MV-4-11 (cell line): ENCODE results near the gene DAAM2.

Source experiments
- DNase-seq: peaks from one replicate; lab custom pipeline; 2025; lab: John Stamatoyannopoulos, UW

DAAM2 gene

DNA sequence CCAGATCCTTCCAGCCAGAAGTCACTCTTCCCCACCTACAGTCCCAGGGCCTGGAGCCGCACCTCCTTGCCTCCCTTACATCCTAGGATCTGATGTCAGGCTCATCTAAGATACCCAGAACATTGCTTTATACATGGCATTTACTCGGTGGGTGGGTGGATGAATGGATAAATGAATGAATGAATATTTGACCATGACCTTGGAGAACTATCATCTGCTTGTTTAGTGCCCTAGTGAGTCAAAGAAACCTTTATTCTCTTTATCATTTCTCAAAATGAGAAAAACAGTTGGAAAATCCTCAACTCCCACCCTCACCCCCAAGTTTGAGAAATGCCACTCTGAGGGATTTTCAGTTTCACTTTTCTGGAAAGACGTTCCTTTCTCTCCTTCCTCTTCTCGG lies 56.0 kb downstream of the DAAM2 start:
- DNase-seq: no peak

DNA sequence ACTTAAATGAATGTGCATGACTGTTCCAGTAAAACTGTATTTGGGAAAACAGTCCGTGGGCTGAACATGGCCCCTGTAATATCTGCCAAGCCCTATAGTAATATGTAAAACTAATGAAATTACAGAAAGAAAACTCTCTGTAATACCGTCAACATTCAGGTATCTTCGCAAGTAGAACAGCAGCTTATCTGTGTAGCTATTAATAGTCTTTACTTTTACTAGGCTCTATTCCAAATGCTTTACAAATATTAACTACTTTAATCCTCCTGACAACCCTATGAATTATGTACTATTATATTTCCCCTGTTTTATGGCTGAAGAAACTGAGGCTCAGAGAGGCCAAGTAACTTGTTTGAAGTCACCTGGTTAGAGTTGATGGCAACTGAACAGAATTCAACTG lies 57.1 kb downstream of the DAAM2 start:
- no peak for DNase-seq

DNA sequence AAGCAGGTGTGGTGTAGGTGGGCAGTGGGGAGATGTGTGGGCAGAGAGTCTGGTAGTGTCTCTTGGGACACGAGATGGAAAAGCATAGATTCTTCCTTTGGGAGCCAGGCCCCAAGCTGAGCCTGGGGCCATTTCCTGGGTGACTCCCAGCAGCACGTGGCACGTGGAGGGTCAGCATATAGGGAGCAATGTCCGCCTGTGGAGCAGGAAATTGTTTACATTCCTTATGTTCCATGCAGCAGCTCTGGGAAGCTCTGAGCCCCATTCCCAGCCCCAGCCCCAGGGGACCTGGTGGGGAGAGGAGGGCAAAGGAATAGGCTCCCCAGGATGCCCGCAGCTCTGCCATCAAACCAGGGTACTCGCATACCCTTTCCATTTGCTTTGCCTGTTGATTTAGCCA lies 57.6 kb downstream of the DAAM2 start:
- no peak for DNase-seq

DNA sequence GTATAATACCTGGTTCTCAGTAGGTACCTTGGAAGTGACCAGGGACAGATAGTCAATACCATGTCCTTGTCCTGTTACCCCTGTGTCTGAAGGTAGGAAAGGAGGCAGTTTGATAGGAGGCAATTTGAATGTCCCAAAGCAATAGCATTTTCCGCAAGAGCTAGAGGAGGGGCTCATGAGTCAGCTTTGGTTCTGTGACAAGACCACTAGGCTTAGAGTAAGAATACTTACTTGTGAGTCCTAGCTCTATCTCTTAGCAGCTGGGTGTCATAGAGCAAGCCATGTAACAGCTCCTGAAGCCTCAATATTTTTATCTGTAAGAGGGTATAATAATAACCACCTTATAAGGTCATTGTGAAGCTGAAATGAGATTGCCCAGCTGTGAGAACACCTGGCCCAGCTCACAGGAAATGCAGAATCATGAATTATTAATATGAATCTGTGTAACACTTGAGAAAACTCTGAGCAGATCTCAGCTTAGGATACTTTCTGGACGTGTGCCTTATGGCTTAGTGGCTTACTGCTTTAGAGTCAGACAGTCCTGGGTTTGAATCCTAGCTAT lies 58.6 kb downstream of the DAAM2 start:
- DNase-seq: no peak

DNA sequence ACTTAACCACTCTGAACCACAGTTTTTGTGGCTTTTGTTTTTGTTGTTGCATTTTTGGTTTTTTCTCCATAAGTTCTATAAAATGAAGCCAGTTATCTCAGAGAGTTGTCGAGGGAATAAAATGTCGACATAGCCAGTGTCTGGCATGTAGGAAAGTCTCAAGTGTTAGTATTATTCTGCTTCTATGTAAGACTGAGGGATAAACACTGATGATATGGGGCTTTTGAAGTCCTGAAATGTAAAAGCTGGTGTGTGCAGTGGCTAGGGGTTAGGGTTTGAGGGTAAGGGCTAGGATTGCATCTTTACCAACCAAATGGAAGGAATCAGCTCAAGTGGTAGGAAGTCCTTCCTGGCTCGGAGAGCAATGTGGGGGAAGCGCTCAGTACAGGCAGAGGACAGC lies 59.2 kb downstream of the DAAM2 start:
- DNase-seq: no peak

DNA sequence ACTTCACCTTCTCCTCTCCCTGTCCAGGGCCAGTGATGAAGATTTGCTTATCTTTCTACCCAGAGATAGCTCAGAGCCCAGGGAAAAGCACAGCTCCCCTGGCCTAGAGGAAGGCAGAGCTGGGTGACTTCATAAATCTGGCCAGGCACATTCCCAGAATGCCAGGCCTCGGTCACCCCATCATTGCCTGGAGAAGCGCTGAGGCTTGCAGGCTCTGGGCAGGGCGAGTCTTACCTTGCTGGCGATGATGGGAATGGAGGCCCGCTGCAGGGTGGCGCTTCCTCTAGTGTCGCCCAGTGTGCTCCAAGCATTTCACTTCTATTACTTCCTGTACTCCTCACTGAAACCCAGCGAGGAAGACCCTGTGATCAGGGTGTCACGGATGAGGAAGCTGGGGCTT lies 60.1 kb downstream of the DAAM2 start:
- no peak for DNase-seq

DNA sequence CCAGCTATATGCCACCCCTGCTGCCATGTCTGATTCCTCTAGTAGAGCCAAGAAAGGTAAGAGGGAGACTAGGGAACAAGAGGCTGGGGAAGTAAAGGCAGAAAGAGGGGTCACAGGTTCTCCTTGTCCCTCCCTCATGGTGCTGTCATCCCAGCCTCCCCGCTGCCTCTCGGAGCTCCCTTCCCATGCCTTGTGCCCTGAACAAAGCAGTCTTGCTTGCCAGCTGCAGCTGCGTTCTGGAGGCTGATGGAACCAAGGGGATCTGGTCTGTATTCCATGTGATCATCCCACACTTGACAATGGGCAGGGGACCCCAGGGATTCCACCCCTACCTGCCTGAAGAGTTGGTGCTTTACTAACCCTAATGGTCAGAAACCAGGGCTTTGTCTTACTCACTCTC lies 61.4 kb downstream of the DAAM2 start:
- no peak for DNase-seq

DNA sequence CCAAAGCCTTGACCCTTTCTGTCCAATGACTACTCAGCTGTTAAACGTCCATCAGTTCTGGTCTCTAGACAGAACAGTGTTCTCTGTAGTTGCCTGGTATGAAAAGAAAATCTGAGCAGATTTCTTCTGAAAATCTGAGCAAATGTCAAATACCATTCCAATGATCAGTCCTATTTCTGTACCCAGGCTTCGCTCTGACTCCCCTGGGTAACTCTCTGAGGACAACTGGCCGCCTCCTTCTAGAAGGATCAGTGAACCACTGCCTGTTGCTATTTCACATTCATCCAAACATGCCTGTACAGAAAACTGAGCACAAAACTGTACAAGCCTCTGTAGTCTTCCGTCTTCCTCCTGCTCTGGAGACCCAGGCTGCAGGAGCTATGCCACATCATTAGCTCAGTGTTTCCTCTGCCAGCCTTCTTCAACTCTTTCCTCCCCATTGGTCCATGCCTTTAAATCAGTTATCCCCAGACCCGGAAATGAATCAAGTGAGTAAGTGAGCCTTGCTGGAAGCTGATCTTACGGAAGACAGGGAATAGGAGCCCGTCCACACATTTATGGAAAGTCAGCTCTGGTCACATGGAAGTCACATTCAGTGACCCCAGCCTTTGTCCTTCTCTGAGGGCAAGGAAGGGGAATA lies 63.3 kb downstream of the DAAM2 start:
- no peak for DNase-seq

DNA sequence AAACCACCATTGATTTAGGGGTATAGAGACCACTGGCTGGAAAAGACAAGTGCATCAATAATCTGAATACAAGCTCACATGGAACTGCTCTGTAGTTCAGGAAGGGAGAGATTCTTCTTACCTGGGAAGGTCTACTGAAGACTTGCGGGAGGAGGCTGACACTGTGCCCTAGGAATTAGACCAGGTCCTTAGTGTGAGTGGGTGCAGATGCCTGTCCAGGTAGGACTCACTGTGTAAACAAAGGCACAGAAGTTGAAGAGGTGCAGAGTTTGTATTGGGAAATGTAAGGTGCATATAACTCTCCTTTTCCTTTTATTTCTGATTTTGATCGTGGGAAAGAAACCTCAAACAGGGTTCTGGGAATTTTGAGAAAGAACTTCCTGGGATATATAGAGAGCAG lies 66.8 kb downstream of the DAAM2 start:
- no peak for DNase-seq

DNA sequence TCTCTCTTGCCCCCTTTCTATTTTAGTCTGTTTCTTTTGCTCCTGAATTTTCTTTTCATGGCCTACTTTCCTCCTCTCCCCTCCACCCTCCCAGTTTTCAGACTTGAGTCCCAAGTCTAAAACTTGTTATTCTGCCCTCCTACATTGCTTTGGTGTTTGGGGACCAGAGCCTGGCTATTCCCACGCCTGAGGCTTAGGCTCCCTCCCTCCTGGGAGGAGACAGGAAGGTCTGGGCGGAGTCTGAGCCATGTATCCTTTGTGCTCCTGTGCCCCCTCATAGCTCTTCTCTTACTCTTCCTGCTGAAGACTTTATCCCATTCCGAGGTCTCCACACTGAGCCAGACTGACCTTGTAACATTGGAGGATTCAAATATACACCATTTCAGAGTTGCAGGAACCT lies 69.5 kb downstream of the DAAM2 start:
- DNase-seq: no peak

DNA sequence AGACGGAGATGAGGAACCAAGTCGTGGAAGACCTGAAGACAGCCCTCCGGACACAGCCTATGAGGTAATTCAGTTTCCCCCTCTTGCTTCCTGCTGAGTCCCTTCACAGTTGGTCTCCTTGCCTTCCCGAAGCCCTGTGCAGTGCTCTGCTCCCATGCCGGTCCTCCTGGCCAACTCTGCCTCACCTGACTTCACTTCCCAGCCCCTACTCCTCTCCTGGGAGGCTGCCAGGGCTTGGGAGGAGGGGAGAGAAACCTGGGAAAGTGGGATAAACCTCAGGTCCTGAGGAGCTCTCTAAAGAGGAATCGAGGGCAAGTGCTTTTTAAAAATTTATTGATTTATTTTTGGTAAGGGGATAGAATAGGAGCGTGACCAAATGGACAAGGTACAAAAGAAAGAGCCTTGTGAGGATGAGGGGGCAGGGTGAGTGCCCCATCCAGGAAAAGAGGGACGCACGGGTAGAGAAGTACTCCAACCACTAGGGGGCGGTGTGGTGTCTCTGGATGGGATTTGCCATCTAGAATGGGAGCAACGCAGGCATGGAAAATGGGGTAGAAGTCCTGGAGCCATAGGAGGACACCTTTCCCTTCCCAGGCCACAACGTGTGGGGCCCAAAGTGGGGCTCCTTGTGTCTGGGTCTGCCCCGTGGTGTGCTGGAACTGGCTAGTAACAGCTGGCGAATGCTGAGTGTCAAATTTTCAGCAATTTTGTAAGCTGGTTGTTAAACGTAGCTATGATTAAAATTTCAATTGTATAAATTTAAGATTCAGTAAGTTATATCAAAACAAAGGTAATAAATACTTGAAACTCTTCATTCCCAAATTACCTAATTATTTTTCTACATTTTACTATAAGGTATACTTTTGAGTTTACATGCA lies 73.1 kb downstream of the DAAM2 start:
- peak; percentile 27 for DNase-seq

DNA sequence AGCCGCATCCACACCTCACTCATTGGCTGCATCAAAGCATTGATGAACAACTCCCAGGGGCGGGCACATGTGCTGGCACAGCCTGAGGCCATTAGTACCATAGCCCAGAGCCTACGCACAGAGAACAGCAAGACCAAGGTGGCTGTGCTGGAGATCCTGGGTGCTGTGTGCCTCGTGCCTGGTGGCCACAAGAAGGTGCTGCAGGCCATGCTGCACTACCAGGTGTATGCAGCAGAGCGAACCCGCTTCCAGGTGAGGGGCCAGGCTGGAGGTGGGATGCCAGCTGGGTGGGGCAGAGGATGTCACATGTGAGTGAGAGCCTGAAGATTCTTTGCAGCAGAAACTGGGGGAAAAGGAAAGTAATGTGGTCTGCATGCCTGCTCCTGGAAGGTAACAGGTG lies 75.4 kb downstream of the DAAM2 start:
- DNase-seq: no peak

DNA sequence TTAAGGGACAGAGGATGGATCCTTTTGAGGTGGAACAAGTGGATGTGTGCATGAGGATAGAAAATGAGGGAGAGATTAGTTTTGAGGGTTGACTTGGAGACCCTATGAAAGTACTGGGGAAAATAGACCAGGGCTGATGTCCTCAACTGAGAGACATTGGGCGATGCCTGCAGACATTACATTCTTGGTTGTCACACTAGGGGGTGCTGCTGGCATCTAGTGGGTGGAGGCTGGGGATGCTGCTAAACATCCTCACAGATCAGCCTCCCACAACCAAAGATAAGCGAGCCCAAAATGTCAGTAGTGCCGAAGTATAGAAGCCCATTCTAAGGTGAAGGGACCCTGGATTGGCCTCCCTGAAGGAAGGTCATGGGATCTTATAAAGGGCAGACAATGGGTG lies 78.8 kb downstream of the DAAM2 start:
- DNase-seq: no peak

DNA sequence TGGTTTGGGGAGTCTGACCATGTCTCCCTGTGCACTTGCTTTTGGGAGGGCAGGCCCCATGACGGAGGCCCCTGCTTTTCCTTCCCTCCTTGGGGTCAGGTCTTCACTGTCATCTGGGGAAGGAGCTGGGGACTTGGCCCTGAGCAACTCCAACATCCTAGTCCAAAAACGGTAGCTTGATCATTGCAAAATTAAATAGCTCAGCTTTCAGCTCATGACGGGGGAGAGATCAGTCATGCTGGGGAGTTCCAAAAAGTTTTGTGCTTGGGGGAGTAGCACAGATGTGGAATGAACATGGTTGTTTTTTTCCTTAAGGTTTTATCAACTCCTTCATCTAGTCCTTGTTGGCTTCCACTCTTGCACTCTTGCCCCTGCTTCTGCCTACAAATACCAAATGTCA lies 81.3 kb downstream of the DAAM2 start:
- DNase-seq: no peak

DNA sequence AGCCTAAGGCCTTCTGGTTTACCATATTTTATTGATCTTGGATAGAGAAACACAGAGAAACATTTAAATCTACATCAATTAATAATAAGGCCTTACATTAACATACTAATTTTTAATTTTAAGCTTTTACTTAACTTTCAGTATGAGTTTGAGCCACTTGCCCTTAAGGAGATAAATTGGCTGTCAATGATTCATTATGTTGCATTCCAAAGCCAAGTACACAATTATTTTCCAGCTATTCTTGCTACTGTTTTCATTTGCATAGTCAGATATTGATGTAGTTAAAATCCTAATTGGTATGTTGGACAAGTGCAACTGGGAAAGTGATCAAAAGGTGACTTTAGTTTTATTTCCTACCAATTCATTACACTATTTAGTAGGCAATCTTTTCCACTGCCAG lies 83.9 kb downstream of the DAAM2 start:
- DNase-seq: no peak

DNA sequence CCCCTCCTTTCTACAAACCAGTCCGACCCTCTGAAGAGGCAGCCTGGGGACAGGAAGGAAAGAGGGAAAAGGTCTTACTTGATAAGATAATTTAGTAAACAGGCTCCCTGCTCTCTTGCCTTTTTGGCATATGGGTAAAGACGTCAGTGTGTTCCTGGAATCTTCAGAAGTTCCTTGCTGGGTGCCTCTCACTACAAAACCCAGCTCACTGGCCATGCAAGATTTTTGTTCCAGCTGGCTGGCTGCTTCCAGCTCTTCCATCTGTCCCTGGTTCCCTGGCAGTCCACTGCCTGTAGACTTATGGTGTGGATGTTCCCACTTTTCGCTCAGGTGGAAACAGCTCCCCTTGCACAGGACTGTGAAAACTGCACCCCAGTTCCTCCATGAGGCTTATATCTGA lies 84.7 kb downstream of the DAAM2 start:
- DNase-seq: no peak

DNA sequence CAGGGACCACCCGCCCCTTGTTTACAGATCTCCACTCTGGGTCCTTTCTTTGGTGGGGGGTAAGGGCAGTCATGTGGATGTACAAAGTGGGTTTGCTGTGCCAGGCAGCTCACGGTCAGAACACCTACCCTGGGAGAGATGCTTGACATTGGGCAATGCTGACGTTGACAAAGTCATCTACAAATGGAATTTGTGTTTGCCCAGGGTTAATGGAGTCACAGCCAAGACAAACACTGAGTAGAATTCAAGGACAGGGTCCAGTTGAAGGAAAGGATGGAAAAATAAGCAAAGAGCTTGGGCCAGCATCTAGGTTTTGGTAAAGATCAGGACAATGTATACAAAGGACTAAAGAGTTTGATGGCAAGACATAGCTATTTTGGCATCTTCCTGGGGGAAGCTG lies 87.4 kb downstream of the DAAM2 start:
- DNase-seq: no peak

DNA sequence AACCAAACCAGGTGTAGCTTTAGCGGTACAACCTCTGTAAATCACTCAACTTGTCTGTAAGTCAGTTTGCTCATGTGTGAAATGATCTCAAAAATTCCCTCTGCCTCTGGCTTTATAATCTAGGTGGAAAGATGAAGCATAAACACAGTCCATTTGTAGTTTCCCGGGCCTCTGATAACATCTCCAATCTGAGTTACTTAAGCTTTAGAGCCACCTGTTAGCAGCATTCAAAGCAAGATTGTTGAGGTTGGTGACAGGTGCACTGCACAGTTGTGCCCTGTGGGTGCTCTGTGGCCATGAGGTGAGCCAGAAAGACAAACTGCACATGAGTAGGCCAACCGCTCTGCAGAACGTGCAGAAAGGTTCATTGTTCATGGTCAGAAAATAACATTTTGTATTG lies 88.4 kb downstream of the DAAM2 start:
- no peak for DNase-seq

DNA sequence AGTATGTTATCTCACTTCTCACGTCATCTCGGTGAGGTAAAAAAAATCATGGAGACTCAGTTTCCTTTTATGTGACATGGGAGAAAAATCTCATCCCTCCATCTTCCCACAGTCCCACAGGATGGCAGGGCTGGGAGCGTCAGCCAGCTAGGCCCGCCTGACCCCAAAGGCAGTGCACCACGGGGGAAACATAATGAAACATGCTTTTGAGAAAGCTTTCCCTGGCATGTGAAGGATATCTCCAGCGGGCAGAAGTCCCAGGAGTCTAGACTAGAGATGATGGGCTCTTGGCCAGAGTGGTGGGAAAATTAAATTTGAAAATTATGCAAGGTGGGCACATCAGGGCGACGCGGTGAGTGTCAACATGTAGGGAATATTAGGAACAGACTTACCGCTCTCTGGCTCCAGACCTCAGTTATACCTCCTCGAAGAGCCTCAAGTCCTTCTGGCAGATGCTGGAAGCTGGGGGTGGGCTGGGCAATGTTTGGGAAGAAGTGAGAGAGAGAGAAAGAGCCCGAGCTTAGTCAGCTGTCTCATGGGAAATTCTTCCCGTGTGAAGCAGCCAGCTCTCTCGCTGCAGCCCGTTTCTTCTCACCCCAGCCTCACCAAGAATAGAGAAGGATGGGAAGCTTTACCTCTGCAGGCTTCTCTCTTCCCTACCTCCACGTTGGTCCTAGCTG lies 89.8 kb downstream of the DAAM2 start:
- DNase-seq: no peak

DNA sequence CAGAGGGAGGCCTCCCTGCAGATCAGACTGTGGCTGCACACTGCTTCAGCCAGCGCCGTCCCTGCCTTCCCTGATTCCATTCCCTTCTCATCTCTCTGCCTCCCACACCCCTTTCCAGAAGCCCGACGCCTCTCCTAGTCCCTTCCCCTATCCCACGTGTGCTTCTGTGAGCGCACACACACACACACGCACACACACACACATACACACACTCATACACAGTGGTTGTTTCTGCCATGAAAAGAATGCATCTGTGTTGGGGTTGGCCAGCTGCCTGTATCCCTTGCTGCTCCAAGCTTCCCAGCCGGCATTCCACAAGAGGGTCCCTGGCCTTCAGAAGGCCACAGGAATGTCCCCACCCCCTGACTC lies 90.3 kb downstream of the DAAM2 start:
- no peak for DNase-seq

DNA sequence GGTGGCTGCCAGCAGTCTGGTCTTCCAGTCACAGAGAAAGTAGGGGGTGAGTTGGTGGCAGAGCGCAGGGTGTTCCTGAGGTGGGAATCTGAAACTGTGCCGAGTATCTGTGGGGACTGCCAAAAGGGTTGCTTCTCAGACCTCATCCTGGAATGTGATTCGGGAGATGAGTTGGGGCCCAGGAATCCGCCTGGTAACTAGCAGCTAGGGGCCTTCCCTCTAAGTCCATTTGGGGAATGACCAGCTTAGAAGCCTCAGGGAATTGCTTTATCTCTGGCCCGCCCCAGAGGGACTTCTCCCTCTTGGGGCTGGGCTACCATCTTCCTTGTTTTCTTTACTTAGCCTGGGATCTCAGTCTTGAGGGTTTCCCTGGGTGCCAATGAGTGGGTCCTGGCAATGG lies 92.5 kb downstream of the DAAM2 start:
- no peak for DNase-seq

DNA sequence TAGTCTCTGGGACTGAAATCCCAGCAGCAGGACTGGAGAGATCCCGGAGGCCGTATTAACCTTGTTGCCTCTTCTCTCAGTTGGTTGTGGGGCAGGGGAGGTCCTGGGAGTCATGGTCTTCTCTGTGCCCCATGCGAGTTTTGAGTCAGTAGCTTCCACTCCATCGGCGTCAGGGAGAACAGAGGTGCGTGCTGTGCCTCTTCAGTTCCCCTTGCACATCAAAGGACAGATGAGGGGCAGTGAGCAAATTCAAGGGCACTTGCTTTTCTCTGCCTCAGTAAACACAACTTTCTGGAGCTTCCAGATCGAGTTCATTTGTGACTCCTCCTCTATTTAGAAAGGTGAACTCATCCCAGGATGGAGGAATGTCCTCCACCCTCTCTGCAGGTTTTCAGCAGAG lies 93.5 kb downstream of the DAAM2 start:
- DNase-seq: no peak

DNA sequence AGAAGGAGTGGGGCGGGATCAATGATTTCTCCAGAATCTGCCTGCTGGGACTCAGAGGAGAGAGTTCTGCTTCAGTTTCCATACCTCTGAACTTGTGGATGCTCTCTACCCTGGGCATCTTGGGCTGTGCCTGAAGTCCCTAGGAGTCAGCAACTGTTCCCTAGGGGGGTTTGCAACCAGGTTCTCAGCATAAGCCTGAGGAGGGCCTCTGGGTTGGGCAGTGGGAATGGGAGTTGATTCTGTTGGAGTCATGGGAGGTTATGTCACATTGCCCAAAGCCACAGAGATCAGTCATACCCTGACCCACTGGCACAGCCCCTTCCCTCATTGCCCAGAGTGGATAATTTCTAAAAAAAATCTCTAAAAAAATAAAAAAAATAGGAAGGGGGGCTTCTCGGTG lies 94.7 kb downstream of the DAAM2 start:
- DNase-seq: no peak
